ENCODE data around the gene TKTL1. TPM values are rescaled to one million over a fixed set of nuclear protein-coding genes. Genes with fewer than 3 reads are reported as not detected.
"Not testable (repeated sequence)": the region's sequence is repeated elsewhere in the genome, so short reads cannot be mapped to it uniquely, and the experiment has no call there.

Gene TKTL1
- total and polyA plus RNA-seq, 2 of the 8 experiments (the other 6 are each of a cell fraction or from before 2014, with no cell fraction given) = 0.05 TPM; not detected in 1

- H2AFZ ChIP-seq (ENCODE audit: low read length); H3K4me1 ChIP-seq (replicated peaks in 1 of 4; ENCODE audit: control insufficient read depth in 3 of 4, insufficient read depth in 4 of 4, low read length in 3 of 4); H3K9ac ChIP-seq (replicated peaks in 1 of 4; ENCODE audit: extremely low read depth in 1 of 4, low read depth in 3 of 4, low read length in 3 of 4); H3K23ac ChIP-seq (ENCODE audit: insufficient read length); DNase-seq (ENCODE audit: low read depth in 1 of 2, low spot score in 2 of 2); H2BK20ac ChIP-seq (ENCODE audit: low read length); H3K79me1 ChIP-seq (ENCODE audit: low read depth, low read length); H4K91ac ChIP-seq (replicated peaks; ENCODE audit: insufficient read length, low read length); H3K27ac ChIP-seq (ENCODE audit: low read depth, low read length); H2BK12ac ChIP-seq (ENCODE audit: low read depth, low read length); H3K4me2 ChIP-seq (ENCODE audit: insufficient read depth in 1 of 2, low read depth in 2 of 2, low read length in 2 of 2); POLR2A ChIA-PET (ENCODE audit: partially characterized antibody); H2BK120ac ChIP-seq (replicated peaks; ENCODE audit: low read depth, low read length); H3K36me3 ChIP-seq (ENCODE audit: control insufficient read depth in 2 of 4, insufficient read depth in 4 of 4, low read length in 3 of 4); H3K27me3 ChIP-seq (replicated peaks in 1 of 4; ENCODE audit: control insufficient read depth in 3 of 4, extremely low read depth in 1 of 4, insufficient read depth in 3 of 4, low read length in 3 of 4); H3K4me3 ChIP-seq (ENCODE audit: extremely low read depth in 1 of 4, insufficient read depth in 2 of 4, low read depth in 3 of 4, low read length in 4 of 4); H3K9me3 ChIP-seq (ENCODE audit: insufficient read depth in 2 of 2, low read depth in 1 of 2, low read length in 1 of 2); H3K56ac ChIP-seq (replicated peaks; ENCODE audit: insufficient read length, low read depth, low read length); H4K5ac ChIP-seq (ENCODE audit: insufficient read length, low read depth, low read length); CTCF ChIA-PET (ENCODE audit: partially characterized antibody); H3K4ac ChIP-seq (replicated peaks; ENCODE audit: insufficient read length, low read depth, low read length); FAIRE-seq; H3K18ac ChIP-seq (ENCODE audit: extremely low read depth, low read length); H2AK5ac ChIP-seq (ENCODE audit: low read depth, low read length); H3K14ac ChIP-seq (ENCODE audit: insufficient read length); H4K8ac ChIP-seq (ENCODE audit: extremely low read depth, insufficient read depth, low read length); H2BK15ac ChIP-seq (ENCODE audit: low read length); H2BK5ac ChIP-seq (ENCODE audit: low read depth, low read length); H3K23me2 ChIP-seq (ENCODE audit: low read depth, low read length); H3K79me2 ChIP-seq (ENCODE audit: control insufficient read depth in 1 of 2, insufficient read depth in 2 of 2, low read length in 2 of 2); H4K20me1 ChIP-seq (replicated peaks in 1 of 2; ENCODE audit: control insufficient read depth in 1 of 2, insufficient read depth in 2 of 2, low read length in 2 of 2): not testable (repeated sequence)
- WGBS, 2 experiments (ENCODE audit: extremely low coverage in 1 of 2, insufficient coverage in 1 of 2, insufficient read length in 1 of 2, insufficient replicate concordance in 2 of 2, low coverage in 1 of 2, low lambda C conversion rate in 2 of 2, missing lambda C conversion rate in 1 of 2) = no CpG with 5 or more reads among the region's 17 CpGs
Measured at GRCh38 chrX:154257282-154257681, 38.3 kb upstream of the TKTL1 start, which contains the start of gene OPN1MW3. TSS of gene OPN1MW3 (plus strand) at chrX:154257582. CDS start at chrX:154257620, 38 bp downstream.

GRCh38 chrX:154258711-154259110 lies 36.9 kb upstream of the TKTL1 start:
- H3K18ac ChIP-seq (ENCODE audit: extremely low read depth, low read length); H3K9ac ChIP-seq (replicated peaks in 1 of 4; ENCODE audit: extremely low read depth in 1 of 4, low read depth in 3 of 4, low read length in 3 of 4); H3K56ac ChIP-seq (replicated peaks; ENCODE audit: insufficient read length, low read depth, low read length); H4K91ac ChIP-seq (replicated peaks; ENCODE audit: insufficient read length, low read length); H3K4me3 ChIP-seq (ENCODE audit: extremely low read depth in 1 of 4, insufficient read depth in 2 of 4, low read depth in 3 of 4, low read length in 4 of 4); H3K79me2 ChIP-seq (ENCODE audit: control insufficient read depth in 1 of 2, insufficient read depth in 2 of 2, low read length in 2 of 2); H2BK15ac ChIP-seq (ENCODE audit: low read length); H3K79me1 ChIP-seq (ENCODE audit: low read depth, low read length); H2AK5ac ChIP-seq (ENCODE audit: low read depth, low read length); H3K36me3 ChIP-seq (ENCODE audit: control insufficient read depth in 2 of 4, insufficient read depth in 4 of 4, low read length in 3 of 4); H4K8ac ChIP-seq (ENCODE audit: extremely low read depth, insufficient read depth, low read length); H3K27ac ChIP-seq (ENCODE audit: low read depth, low read length); H3K9me3 ChIP-seq (ENCODE audit: insufficient read depth in 2 of 2, low read depth in 1 of 2, low read length in 1 of 2); FAIRE-seq; H2BK12ac ChIP-seq (ENCODE audit: low read depth, low read length); H3K4ac ChIP-seq (replicated peaks; ENCODE audit: insufficient read length, low read depth, low read length); H4K20me1 ChIP-seq (replicated peaks in 1 of 2; ENCODE audit: control insufficient read depth in 1 of 2, insufficient read depth in 2 of 2, low read length in 2 of 2); H3K4me2 ChIP-seq (ENCODE audit: insufficient read depth in 1 of 2, low read depth in 2 of 2, low read length in 2 of 2); H3K4me1 ChIP-seq (replicated peaks in 1 of 4; ENCODE audit: control insufficient read depth in 3 of 4, insufficient read depth in 4 of 4, low read length in 3 of 4); H2BK120ac ChIP-seq (replicated peaks; ENCODE audit: low read depth, low read length); POLR2A ChIA-PET (ENCODE audit: partially characterized antibody); H4K5ac ChIP-seq (ENCODE audit: insufficient read length, low read depth, low read length); H3K14ac ChIP-seq (ENCODE audit: insufficient read length); H2AFZ ChIP-seq (ENCODE audit: low read length); H3K23ac ChIP-seq (ENCODE audit: insufficient read length); CTCF ChIA-PET (ENCODE audit: partially characterized antibody); H3K23me2 ChIP-seq (ENCODE audit: low read depth, low read length); DNase-seq (ENCODE audit: low read depth in 1 of 2, low spot score in 2 of 2); H2BK20ac ChIP-seq (ENCODE audit: low read length); H2BK5ac ChIP-seq (ENCODE audit: low read depth, low read length); H3K27me3 ChIP-seq (replicated peaks in 1 of 4; ENCODE audit: control insufficient read depth in 3 of 4, extremely low read depth in 1 of 4, insufficient read depth in 3 of 4, low read length in 3 of 4): not testable (repeated sequence)
- WGBS, 2 experiments (ENCODE audit: extremely low coverage in 1 of 2, insufficient coverage in 1 of 2, insufficient read length in 1 of 2, insufficient replicate concordance in 2 of 2, low coverage in 1 of 2, low lambda C conversion rate in 2 of 2, missing lambda C conversion rate in 1 of 2) = no CpG with 5 or more reads among the region's 10 CpGs
